ENCODE results near the gene HIVEP3. TPM values are rescaled to one million over a fixed set of nuclear protein-coding genes. Genes with fewer than 3 reads are reported as not detected.
A peak's percentile ranks its signal among the peaks of the same experiment; 100 is the strongest.

Gene HIVEP3
- total and polyA plus RNA-seq, 2 experiments from 2014 or later, result 0.57 to 5.9 TPM

DNA sequence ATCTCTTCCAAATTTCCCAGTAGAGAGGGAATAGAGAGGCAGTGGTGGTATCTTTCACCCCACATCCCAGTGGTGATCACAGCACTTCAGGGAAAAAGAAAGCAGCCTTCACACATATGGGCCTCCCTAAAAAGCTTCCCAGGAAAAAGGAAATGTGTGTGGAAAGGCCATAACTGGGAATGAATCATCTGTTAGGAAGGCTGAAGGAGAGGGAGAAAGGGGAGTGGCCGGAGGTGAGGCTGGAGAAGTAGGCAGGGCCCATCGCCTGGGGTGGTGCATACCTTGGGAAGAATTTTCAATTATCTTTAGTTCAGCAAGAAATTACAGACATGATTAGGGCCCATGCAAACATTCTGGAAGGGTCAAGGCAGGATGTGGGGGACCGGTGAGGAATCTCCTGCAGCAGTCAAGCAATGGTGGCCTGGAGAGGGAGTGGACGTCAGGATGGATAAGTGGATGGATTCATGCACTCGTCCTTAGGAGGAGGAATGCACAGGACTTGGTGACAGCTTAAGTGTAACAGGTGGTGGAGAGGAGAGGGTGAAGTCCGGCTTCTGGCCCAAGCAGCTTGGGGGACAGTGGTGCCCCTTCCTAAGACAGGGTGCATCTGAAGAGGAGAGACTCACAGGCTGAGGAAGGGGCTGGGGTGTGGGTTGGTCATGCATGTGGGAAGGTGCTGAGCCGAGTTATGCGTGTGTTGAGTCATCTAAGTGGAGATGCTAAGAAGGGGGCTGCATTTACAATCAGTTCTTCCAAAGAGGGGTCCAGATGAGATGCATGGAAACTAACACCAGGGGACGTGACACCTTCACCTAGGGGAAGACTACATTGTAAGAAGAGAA lies 17.9 kb downstream of the HIVEP3 start:
- Histone ChIP-seq H2AFZ (no peak overlapping the region), H3K79me2 (no peaks in the 10 kb centered on the region), H3K9me3 (ENCODE audit: low read depth) (no peaks in the 10 kb centered on the region), H3K4me2 (peak overlapping the region; percentile 47), H3K9me2 (replicated peaks; ENCODE audit: insufficient read depth) (no peaks in the 10 kb centered on the region), H3K27ac (peak overlapping the region; percentile 87), H3K4me1 (ENCODE audit: insufficient read depth) (peaks cover 14% of the 10 kb centered on the region), H3K36me3 (replicated peaks; ENCODE audit: insufficient read depth, low read depth) (no peaks in the 10 kb centered on the region), H4K20me1 (ENCODE audit: insufficient read depth, poor library complexity, severe bottlenecking) (no peaks in the 10 kb centered on the region), H3K4me3 (no peak overlapping the region), H3K27me3 (no peaks in the 10 kb centered on the region)
- 78% methylated on average over 9 of the region's 9 CpGs for WGBS (ENCODE audit: low lambda C conversion rate, missing lambda C conversion rate)
- DNase-seq (ENCODE audit: low spot score), result peak; percentile 64
- TF ChIP-seq EZH2phosphoT487 (IDR thresholded peaks at IDR 0.05; ENCODE audit: low read depth, severe bottlenecking, unreplicated experiment), result no peak
- TF ChIP-seq, protein P1, sequence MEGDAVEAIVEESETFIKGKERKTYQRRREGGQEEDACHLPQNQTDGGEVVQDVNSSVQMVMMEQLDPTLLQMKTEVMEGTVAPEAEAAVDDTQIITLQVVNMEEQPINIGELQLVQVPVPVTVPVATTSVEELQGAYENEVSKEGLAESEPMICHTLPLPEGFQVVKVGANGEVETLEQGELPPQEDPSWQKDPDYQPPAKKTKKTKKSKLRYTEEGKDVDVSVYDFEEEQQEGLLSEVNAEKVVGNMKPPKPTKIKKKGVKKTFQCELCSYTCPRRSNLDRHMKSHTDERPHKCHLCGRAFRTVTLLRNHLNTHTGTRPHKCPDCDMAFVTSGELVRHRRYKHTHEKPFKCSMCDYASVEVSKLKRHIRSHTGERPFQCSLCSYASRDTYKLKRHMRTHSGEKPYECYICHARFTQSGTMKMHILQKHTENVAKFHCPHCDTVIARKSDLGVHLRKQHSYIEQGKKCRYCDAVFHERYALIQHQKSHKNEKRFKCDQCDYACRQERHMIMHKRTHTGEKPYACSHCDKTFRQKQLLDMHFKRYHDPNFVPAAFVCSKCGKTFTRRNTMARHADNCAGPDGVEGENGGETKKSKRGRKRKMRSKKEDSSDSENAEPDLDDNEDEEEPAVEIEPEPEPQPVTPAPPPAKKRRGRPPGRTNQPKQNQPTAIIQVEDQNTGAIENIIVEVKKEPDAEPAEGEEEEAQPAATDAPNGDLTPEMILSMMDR (IDR thresholded peaks at IDR 0.05; ENCODE audit: poor library complexity), result no peak
- TF ChIP-seq EZH2 (IDR thresholded peaks at IDR 0.05; ENCODE audit: borderline replicate concordance), result no peak

DNA sequence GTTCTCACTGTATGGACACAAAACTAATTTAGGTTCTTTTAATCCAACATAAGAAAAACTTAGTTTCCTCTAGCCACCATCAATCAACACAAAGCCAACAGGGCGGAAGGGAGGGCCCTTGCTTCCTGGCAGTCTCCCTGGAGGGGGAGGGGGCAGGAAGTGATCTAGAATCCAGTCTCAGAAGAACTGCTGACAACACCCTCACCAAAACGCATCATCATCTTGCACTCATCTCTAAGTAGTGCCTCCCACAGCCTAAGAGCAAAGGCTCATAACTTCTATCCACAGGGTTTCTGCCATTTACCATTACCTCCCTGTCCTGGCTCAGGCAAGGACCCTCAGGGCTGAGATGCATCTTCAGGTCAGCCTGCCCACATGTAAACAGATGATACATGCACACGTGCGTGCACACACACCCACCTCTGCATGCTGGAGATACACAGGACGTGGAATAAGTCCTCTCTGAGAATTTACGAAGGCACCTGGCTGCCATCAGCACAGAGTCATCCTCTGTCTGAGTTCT lies 20.5 kb downstream of the HIVEP3 start:
- Histone ChIP-seq H3K4me1 (ENCODE audit: insufficient read depth) (peaks cover 21% of the 10 kb centered on the region), H3K27me3 (no peaks in the 10 kb centered on the region), H3K9me3 (ENCODE audit: low read depth) (no peaks in the 10 kb centered on the region), H3K4me2 (no peak overlapping the region), H2AFZ (no peak overlapping the region), H3K9me2 (replicated peaks; ENCODE audit: insufficient read depth) (no peaks in the 10 kb centered on the region), H3K27ac (no peak overlapping the region), H3K36me3 (replicated peaks; ENCODE audit: insufficient read depth, low read depth) (no peaks in the 10 kb centered on the region), H3K4me3 (no peak overlapping the region), H4K20me1 (ENCODE audit: insufficient read depth, poor library complexity, severe bottlenecking) (no peaks in the 10 kb centered on the region), H3K79me2 (no peaks in the 10 kb centered on the region)
- TF ChIP-seq, protein P1 (IDR thresholded peaks at IDR 0.05; ENCODE audit: poor library complexity), result no peak
- no peak for TF ChIP-seq EZH2phosphoT487 (IDR thresholded peaks at IDR 0.05; ENCODE audit: low read depth, severe bottlenecking, unreplicated experiment)
- no peak for TF ChIP-seq EZH2 (IDR thresholded peaks at IDR 0.05; ENCODE audit: borderline replicate concordance)
- WGBS (ENCODE audit: low lambda C conversion rate, missing lambda C conversion rate), result 81% methylated on average over 6 of the region's 6 CpGs
- DNase-seq (ENCODE audit: low spot score), result no peak

DNA sequence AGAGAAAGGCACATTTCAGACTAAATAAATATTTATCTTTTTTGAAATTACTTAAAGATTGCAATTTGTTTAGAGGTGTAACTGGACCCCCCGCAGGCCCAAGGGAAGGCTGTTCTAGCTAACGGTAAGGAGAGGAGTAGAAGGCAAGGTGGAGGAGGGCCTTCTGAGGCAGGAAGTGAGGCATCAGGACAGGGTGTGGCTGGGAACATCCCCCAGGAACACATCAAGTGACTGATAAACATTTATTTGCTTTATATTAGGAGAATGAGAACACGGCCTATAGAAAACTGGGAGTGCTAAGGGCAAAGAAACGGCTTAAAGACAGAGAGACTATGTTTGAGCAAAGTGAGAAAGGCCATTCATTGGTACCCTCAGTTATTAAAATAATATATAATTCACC lies 23.2 kb downstream of the HIVEP3 start:
- Histone ChIP-seq H3K4me3 (no peak overlapping the region), H3K9me2 (replicated peaks; ENCODE audit: insufficient read depth) (no peaks in the 10 kb centered on the region), H3K27ac (no peak overlapping the region), H3K27me3 (no peaks in the 10 kb centered on the region), H3K79me2 (no peaks in the 10 kb centered on the region), H3K4me2 (no peak overlapping the region), H2AFZ (no peak overlapping the region), H3K36me3 (replicated peaks; ENCODE audit: insufficient read depth, low read depth) (no peaks in the 10 kb centered on the region), H3K4me1 (ENCODE audit: insufficient read depth) (peaks cover 11% of the 10 kb centered on the region), H3K9me3 (ENCODE audit: low read depth) (no peaks in the 10 kb centered on the region), H4K20me1 (ENCODE audit: insufficient read depth, poor library complexity, severe bottlenecking) (no peaks in the 10 kb centered on the region)
- DNase-seq (ENCODE audit: low spot score), result no peak
- TF ChIP-seq, protein P1 (IDR thresholded peaks at IDR 0.05; ENCODE audit: poor library complexity), result no peak
- WGBS (ENCODE audit: low lambda C conversion rate, missing lambda C conversion rate), result 87% methylated on average over 4 of the region's 4 CpGs
